Activated CD8-positive, alpha-beta T cell treated with anti-CD3 and anti-CD28 coated beads, Interleukin-2, amount 10 ng/mL, durations not matched to agents 7 days and 5 days (primary cell): ENCODE data around the gene GABPA. TPM values are rescaled to one million over a fixed set of nuclear protein-coding genes. Genes with fewer than 3 reads are reported as not detected.

Experiments
- ATAC-seq: fragments of 150-1000 bp; cut with Tn5 transposase; one replicate; pipeline ENCODE4 v1.10.0; 2021; ENCODE audit warnings: moderate library complexity
- CTCF ChIA-PET: fragments of 350-600 bp; sonication (Branson Sonifier 250); formaldehyde crosslinking; loops from one replicate; lab custom pipeline; 2021; ENCODE audit warnings: antibody characterized with exemption; lab: Charles Lee
- POLR2A ChIA-PET: fragments of 350-600 bp; sonication (Branson Sonifier 250); formaldehyde crosslinking; loops from one replicate; lab custom pipeline; 2021; ENCODE audit warnings: antibody characterized with exemption; lab: Charles Lee
- DNase-seq: peaks from one replicate; pipeline ENCODE4 v3.0.0-alpha.2; 2020
- H3K27ac Mint-ChIP-seq: one replicate; pipeline ENCODE4 v1.8.0; 2021; ENCODE audit warnings: mild to moderate bottlenecking, mixed read lengths
- H3K27me3 Mint-ChIP-seq: one replicate; pipeline ENCODE4 v1.8.0; 2021; ENCODE audit warnings: low read depth, mixed read lengths
- H3K36me3 Mint-ChIP-seq: one replicate; pipeline ENCODE4 v1.8.0; 2021; ENCODE audit warnings: low read depth, mixed read lengths
- H3K4me1 Mint-ChIP-seq: one replicate; pipeline ENCODE4 v1.8.0; 2021; ENCODE audit warnings: low read depth, mixed read lengths
- H3K4me3 Mint-ChIP-seq: one replicate; pipeline ENCODE4 v1.8.0; 2021; ENCODE audit warnings: mild to moderate bottlenecking, mixed read lengths
- H3K9me3 Mint-ChIP-seq: one replicate; pipeline ENCODE4 v1.8.0; 2022; ENCODE audit warnings: mixed read lengths; ENCODE audit not compliant: insufficient read depth
- total RNA-seq, 2 experiments: library from RNA; stranded (reverse); gene quantifications; one replicate each; pipeline ENCODE4 v1.2.3, GENCODE V29; 2021

GABPA gene
- total RNA-seq, 2 experiments from 2014 or later, result 21.3 to 26.9 TPM

GRCh38 chr21:25811186-25811585 lies 76.4 kb downstream of the GABPA start:
- no peak for DNase-seq
- no peak for ATAC-seq
- H3K36me3 Mint-ChIP-seq, result no peaks in the 10 kb centered on the region
- H3K9me3 Mint-ChIP-seq, result no peaks in the 10 kb centered on the region
- no peak overlapping the region for H3K4me3 Mint-ChIP-seq
- H3K27me3 Mint-ChIP-seq, result no peaks in the 10 kb centered on the region
- no peak overlapping the region for H3K27ac Mint-ChIP-seq
- POLR2A ChIA-PET, result no interaction called here
- CTCF ChIA-PET, result no interaction called here
- no peaks in the 10 kb centered on the region for H3K4me1 Mint-ChIP-seq

- no peak overlapping the region for H3K27ac Mint-ChIP-seq
- H3K36me3 Mint-ChIP-seq, result no peaks in the 10 kb centered on the region
- no peak overlapping the region for H3K4me3 Mint-ChIP-seq
- ATAC-seq, result no peak
- H3K9me3 Mint-ChIP-seq, result no peaks in the 10 kb centered on the region
- CTCF ChIA-PET, result no interaction called here
- DNase-seq, result no peak
- H3K27me3 Mint-ChIP-seq, result peaks cover 2% of the 10 kb centered on the region
- POLR2A ChIA-PET, result no interaction called here
- H3K4me1 Mint-ChIP-seq, result no peaks in the 10 kb centered on the region
Observed at GRCh38 chr21:25813917-25814316, 79.1 kb downstream of the GABPA start.

GRCh38 chr21:25818121-25818520 lies 83.3 kb downstream of the GABPA start:
- ATAC-seq (no peak), DNase-seq (no peak)
- no peak overlapping the region for H3K4me3 Mint-ChIP-seq
- H3K27ac Mint-ChIP-seq, result no peak overlapping the region
- H3K9me3 Mint-ChIP-seq, result no peaks in the 10 kb centered on the region
- H3K27me3 Mint-ChIP-seq, result peaks cover 2% of the 10 kb centered on the region
- no peaks in the 10 kb centered on the region for H3K36me3 Mint-ChIP-seq
- H3K4me1 Mint-ChIP-seq, result no peaks in the 10 kb centered on the region
- POLR2A ChIA-PET, result no interaction called here
- CTCF ChIA-PET, result interaction anchor here (1.0 kb wide), 1 partner anchor 14 kb away, joined by 3 read pairs; no protein-coding TSS in a partner anchor

GRCh38 chr21:25818551-25818950 lies 83.8 kb downstream of the GABPA start:
- ChIA-PET POLR2A (no interaction called here), CTCF (no interaction called here)
- H3K9me3 Mint-ChIP-seq, result no peaks in the 10 kb centered on the region
- no peak overlapping the region for H3K4me3 Mint-ChIP-seq
- no peak overlapping the region for H3K27ac Mint-ChIP-seq
- DNase-seq (no peak), ATAC-seq (no peak)
- peaks cover 2% of the 10 kb centered on the region for H3K27me3 Mint-ChIP-seq
- no peaks in the 10 kb centered on the region for H3K36me3 Mint-ChIP-seq
- H3K4me1 Mint-ChIP-seq, result no peaks in the 10 kb centered on the region

Other genes starting within 250 kb of the GABPA start
- gene MRPL39, start 127.5 kb upstream of the GABPA start, total RNA-seq, result 10 to 100 TPM; 42.7 to 44.5 TPM
- under 1 TPM in 1 of 2 experiments, not detected in 1; 0.05 TPM for gene JAM2, start 95.7 kb upstream of the GABPA start, total RNA-seq
- 100 to 1,000 TPM; 148 to 150 TPM for gene ATP5PF, start 68 bp upstream of the GABPA start, total RNA-seq